Gastrocnemius medialis (tissue), 4 donors: Measurements from ENCODE around the gene MRNIP.

Experiments
- CTCF ChIP-seq, 5 experiments: fragments of 450-650 bp in 3 of 5; fragments of 200-600 bp in 2 of 5; sonication (generic) in 2 of 5; IDR thresholded peaks in 4 of 5; conservative IDR thresholded peaks in 1 of 5; 1 replicate in 4 of 5; 2 replicates in 1 of 5; pipeline ENCODE4 v1.5.1; 2016 to 2019; ENCODE audit warnings: antibody characterized with exemption in 5 of 5, mild to moderate bottlenecking in 3 of 5, moderate library complexity in 3 of 5
- POLR2A ChIP-seq, 2 donors: fragments of 450-650 bp; IDR thresholded peaks; one replicate each; pipeline ENCODE4 v1.6.1; 2017; ENCODE audit warnings: antibody characterized with exemption in 2 of 2, mild to moderate bottlenecking in 2 of 2, moderate library complexity in 2 of 2

DNA sequence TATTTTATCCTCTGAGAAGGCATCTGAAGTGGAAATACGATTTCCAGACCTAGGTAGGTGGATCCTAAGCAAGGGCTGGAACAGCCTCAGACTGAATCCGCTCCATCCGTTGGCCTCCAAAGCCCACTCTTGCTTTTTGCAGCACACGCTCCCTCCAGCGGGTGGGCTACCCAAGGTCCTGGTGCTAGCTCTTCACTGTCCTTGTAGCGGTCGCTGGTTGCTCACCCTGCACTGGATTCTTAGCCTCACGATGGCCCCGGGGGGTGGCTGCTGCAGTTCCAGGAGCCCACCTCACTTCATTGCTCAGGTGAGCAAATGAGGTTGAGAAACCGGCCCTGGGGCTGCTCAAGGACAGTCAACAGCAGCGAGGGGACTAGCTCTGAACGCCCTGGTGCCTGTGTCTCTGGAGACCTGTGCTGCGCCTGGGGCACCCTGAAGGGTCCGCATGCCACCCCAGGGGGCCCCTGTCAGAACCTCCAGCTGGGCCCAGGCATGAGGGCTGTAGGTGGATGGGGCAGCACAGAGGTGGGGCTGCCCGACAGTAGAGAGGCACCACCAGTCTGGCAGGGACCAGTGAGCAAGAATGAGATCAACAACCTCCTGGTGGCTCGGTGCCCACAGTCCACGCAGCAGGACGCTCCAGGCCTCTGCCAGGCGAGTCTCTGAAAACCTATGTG, 56.3 kb downstream of the MRNIP start:
- TF ChIP-seq POLR2A (IDR thresholded peaks at IDR 0.05): no peak
- no peak for TF ChIP-seq CTCF (IDR thresholded peaks at IDR 0.05 in 4 of 5, conservative IDR thresholded peaks at IDR 0.05 in 1 of 5)
